ENCODE measurements around the gene CUBN. TPM values are rescaled to one million over a fixed set of nuclear protein-coding genes. Genes with fewer than 3 reads are reported as not detected.
A peak's percentile ranks its signal among the peaks of the same experiment; 100 is the strongest.

The CUBN gene
- total RNA-seq, 2 experiments from 2014 or later = 0.25 to 0.43 TPM

DNA sequence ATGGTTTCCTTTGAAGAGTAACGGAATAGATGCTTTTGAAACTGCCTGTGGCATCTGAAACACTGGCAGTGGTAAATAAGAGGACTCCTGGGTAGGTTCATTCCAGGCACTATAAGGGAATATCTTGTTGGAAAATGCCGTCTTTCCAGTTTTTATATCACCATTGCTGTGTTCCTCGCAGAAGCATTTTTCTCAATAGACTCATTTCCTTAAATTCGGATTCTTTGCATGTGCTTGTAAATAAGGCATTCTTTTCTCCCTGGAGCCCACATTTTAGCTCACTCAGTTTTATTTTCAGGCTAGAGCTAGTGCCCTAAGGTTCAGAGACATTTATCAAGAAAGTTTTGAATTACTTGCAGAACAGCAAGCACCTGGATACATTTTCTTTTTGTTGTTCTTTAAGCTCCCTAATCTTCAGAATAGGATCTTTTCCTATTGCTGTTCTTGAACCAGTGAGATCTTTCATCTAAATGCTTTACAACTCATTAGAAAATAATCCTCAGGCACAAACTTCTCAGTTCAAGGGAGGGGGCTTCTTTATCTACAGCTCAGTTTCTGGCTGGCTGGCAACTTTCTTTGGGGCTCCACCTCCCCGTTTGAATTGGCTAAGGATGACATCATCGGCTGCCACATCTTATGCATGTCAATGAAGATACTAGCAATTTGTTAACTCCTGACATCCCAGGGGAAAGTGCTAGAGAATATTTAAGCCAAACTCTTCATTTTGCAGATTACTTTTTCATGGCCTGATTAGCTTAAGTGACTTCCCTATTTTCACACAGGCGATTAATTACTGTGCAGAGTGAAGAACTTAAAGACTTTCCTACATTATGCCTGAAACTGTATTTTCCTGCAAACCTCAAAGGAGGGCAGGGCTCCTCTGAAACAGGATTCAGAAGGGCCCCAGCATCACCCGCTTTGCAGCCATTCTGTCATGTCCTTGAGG, 178.7 kb downstream of the CUBN start:
- ATAC-seq (peak; percentile 75), DNase-seq (peak; percentile 52)
- H3K27ac Mint-ChIP-seq = no peak overlapping the region
- intact Hi-C loops (cut with DNase I, micrococcal nuclease) = no loop called here
- ChIA-PET CTCF (interaction anchor here (0.6 to 1.1 kb wide), 2 partner anchors 8 to 19 kb away, joined by 3 read pairs; no protein-coding TSS in a partner anchor), POLR2A (no interaction called here)
- H3K9me3 Mint-ChIP-seq (ENCODE audit: low read depth) = no peaks in the 10 kb centered on the region
- no peak overlapping the region for H3K4me3 Mint-ChIP-seq
- H3K4me1 Mint-ChIP-seq = peaks cover 20% of the 10 kb centered on the region
- H3K27me3 Mint-ChIP-seq = no peaks in the 10 kb centered on the region
- H3K36me3 Mint-ChIP-seq (ENCODE audit: low read depth) = no peaks in the 10 kb centered on the region

DNA sequence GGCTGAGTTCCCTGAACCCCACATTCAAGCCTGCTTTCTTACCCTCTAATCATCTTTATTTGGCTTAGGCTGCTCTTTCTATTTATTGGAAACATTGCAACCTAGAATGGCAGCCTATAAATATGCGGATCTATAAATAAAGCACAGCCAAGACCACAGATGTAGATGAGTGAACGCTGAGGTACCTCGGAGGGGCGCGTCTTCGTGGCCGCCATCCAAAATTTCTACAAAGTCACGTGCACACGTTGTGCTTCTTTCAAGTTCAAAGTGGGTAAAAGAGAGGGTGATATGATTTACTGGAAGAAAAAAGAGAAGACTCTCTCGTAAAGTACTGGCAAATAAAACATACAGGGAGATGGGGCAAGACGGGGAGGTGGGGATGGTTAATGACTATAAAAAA, 179.8 kb downstream of the CUBN start:
- ATAC-seq = no peak
- CTCF ChIA-PET = no interaction called here
- Mint-ChIP-seq H3K4me1 (peaks cover 20% of the 10 kb centered on the region), H3K27ac (no peak overlapping the region), H3K27me3 (no peaks in the 10 kb centered on the region), H3K36me3 (ENCODE audit: low read depth) (no peaks in the 10 kb centered on the region), H3K4me3 (no peak overlapping the region), H3K9me3 (ENCODE audit: low read depth) (no peaks in the 10 kb centered on the region)
- DNase-seq = no peak
- intact Hi-C loops (cut with DNase I, micrococcal nuclease) = no loop called here
- POLR2A ChIA-PET = no interaction called here

DNA sequence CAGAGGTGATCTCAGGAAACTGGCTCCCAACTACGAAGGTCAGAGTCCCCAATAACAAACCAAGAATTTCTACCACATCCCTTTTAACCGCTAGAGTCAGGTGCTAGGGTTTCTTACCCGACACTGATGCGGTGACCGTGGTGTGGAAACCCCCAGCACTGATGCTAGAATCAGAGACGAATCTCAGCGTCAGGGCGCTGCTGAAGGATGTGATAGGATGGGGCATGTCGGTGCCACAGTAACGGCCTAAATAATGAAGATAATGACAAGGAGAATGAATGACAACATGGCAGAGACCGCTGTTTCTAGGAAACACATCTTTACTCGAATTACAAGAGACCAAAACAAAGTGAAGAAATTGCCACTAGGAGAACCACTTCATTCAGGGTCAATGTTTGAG, 181.2 kb downstream of the CUBN start:
- H3K36me3 Mint-ChIP-seq (ENCODE audit: low read depth) = no peaks in the 10 kb centered on the region
- peaks cover 23% of the 10 kb centered on the region for H3K4me1 Mint-ChIP-seq
- POLR2A ChIA-PET = no interaction called here
- DNase-seq (peak; percentile 21), ATAC-seq (no peak)
- intact Hi-C loops (cut with DNase I, micrococcal nuclease) = no loop called here
- CTCF ChIA-PET = no interaction called here
- no peak overlapping the region for H3K4me3 Mint-ChIP-seq
- no peaks in the 10 kb centered on the region for H3K27me3 Mint-ChIP-seq
- no peak overlapping the region for H3K27ac Mint-ChIP-seq
- no peaks in the 10 kb centered on the region for H3K9me3 Mint-ChIP-seq (ENCODE audit: low read depth)

DNA sequence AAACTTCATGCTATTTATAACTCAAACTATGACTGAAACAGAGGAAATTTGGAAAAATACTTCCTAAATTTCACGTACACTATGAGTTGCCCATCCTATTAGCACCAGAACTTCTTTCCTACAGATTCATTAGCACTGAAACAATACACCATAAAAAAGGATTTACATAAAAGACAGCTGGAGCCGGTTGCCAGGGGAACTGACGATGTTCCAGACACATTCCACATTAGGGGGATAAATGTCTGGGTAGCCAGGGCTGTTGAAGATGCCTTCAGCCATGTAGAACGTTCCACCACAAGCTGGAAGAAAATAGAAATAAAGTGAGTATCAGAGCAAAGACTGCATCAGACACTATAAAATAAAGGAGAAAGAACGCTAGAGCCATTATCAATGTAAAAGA, 182.5 kb downstream of the CUBN start:
- Mint-ChIP-seq H3K9me3 (ENCODE audit: low read depth) (no peaks in the 10 kb centered on the region), H3K36me3 (ENCODE audit: low read depth) (no peaks in the 10 kb centered on the region), H3K4me3 (no peak overlapping the region), H3K27ac (no peak overlapping the region), H3K4me1 (peaks cover 18% of the 10 kb centered on the region), H3K27me3 (no peaks in the 10 kb centered on the region)
- CTCF ChIA-PET = no interaction called here
- ATAC-seq (no peak), DNase-seq (no peak)
- POLR2A ChIA-PET = no interaction called here
- intact Hi-C loops (cut with DNase I, micrococcal nuclease) = no loop called here

DNA sequence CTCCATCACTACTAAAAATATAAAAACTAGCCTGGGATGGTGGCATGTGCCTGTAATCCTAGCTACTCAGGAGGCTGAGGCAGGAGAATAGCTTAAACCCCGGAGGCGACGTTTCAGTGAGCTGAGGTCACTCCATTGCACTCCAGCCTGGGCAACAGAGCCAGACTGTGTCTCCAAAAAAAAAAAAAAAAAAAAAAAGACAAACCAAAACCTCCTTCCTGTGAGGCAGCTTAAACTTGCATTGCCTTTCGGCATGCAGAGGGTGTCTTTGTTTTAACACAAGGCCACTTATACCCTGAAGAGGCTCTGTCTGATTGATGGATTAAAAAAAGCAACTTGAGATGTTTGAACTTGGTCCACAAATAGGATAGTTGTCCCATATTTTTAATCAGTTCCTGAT, 184.0 kb downstream of the CUBN start:
- H3K4me1 Mint-ChIP-seq = peaks cover 8% of the 10 kb centered on the region
- H3K36me3 Mint-ChIP-seq (ENCODE audit: low read depth) = no peaks in the 10 kb centered on the region
- ChIA-PET POLR2A (no interaction called here), CTCF (interaction anchor here (1.6 kb wide), 1 partner anchor 12 kb away, joined by 4 read pairs; no protein-coding TSS in a partner anchor)
- ATAC-seq = no peak
- H3K27ac Mint-ChIP-seq = no peak overlapping the region
- no peak for DNase-seq
- H3K27me3 Mint-ChIP-seq = no peaks in the 10 kb centered on the region
- H3K9me3 Mint-ChIP-seq (ENCODE audit: low read depth) = no peaks in the 10 kb centered on the region
- intact Hi-C loops (cut with DNase I, micrococcal nuclease) = no loop called here
- no peak overlapping the region for H3K4me3 Mint-ChIP-seq

DNA sequence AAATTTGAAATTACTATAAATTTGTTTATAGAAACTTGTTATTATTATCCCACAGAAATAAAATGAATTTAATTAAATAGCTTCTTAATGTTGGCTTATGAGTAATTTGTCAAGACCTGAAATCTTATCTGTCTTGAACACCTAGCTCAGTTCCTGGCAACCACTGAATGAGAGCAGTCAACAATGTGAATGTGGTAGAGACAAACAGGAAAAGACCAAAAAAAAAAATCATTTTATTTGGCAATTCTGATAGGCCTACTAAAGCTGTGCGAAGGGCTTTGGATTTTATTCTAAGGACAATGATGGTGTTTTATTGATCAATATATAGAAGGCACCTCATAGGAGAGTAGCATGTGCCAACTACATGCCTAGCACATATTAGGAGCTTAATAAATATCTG, 184.6 kb downstream of the CUBN start:
- peaks cover 6% of the 10 kb centered on the region for H3K4me1 Mint-ChIP-seq
- H3K27ac Mint-ChIP-seq = no peak overlapping the region
- DNase-seq (no peak), ATAC-seq (no peak)
- H3K4me3 Mint-ChIP-seq = no peak overlapping the region
- no peaks in the 10 kb centered on the region for H3K27me3 Mint-ChIP-seq
- CTCF ChIA-PET = interaction anchor here (0.5 to 1.6 kb wide), 3 partner anchors 13 to 322 kb away, joined by 3 to 4 read pairs (median 3); no protein-coding TSS in a partner anchor
- no peaks in the 10 kb centered on the region for H3K9me3 Mint-ChIP-seq (ENCODE audit: low read depth)
- no peaks in the 10 kb centered on the region for H3K36me3 Mint-ChIP-seq (ENCODE audit: low read depth)
- intact Hi-C loops (cut with DNase I, micrococcal nuclease) = no loop called here
- POLR2A ChIA-PET = no interaction called here

DNA sequence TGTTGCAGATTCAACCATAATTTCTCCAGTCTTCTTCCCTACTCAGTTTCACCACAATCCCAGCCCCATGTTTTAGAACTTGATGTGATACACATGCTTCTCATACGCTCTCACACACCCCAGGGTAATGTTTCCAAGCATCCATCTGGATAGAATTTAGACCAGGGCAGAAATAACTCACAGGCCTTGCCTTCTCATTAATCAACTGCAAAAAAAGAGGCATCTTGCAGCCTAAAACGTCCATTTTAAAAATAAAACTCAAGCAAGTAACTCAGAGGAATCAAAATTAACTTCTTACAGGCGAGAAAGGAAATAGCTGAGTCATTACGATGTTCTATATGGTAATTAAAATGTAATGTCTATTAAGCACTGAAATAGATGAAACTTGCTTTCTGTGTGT, 185.2 kb downstream of the CUBN start:
- Mint-ChIP-seq H3K4me3 (no peak overlapping the region), H3K27ac (no peak overlapping the region), H3K4me1 (peaks cover 6% of the 10 kb centered on the region), H3K36me3 (ENCODE audit: low read depth) (no peaks in the 10 kb centered on the region), H3K9me3 (ENCODE audit: low read depth) (no peaks in the 10 kb centered on the region), H3K27me3 (no peaks in the 10 kb centered on the region)
- intact Hi-C loops (cut with DNase I, micrococcal nuclease) = no loop called here
- POLR2A ChIA-PET = no interaction called here
- no peak for ATAC-seq
- CTCF ChIA-PET = interaction anchor here (0.5 to 1.6 kb wide), 3 partner anchors 14 to 323 kb away, joined by 3 to 4 read pairs (median 3); no protein-coding TSS in a partner anchor
- no peak for DNase-seq

DNA sequence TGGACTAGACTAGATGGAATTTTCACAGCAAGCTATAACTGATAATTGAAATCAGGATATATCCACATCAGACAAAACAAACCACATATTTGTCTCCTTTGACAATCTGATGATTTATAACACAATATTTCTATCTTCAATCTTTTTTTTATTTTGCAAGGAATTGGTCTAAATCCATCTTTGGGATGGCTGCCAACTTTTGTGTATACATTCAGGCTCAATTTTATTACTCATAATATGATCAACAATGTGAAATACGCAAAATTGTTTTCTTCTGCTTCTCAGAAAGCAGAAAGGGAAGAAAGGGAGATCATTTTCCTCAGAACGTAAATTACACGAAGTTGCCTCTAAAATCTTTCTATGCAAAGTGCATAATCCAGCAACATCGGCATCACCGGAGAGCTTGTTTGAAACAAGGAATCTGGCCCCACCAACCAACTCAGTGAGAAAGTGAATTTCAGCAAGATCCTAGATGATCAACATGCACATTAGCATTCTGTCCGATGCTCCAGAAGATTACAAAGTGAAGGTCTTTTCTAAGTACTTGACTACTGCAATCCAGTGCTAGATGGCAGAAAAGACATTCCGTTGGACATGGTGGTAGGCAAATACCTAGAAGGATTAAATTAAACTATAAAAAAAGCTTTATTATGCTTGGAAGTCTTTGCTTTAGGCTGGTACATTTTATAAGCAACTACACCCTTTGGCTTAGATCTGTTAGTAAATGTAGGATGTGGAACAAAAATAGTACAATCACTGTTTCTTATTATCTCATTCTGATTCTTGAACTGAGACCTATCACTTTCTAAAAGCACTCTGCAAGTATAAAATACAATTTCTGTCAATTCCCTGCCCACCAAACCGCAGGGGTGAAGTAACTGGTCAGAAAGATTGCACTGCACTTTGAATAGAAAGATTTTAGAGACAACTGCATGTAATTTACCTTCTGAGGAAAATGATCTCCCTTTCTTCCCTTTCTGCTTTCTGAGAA, 186.0 kb downstream of the CUBN start:
- intact Hi-C loops (cut with DNase I, micrococcal nuclease) = no loop called here
- POLR2A ChIA-PET = no interaction called here

DNA sequence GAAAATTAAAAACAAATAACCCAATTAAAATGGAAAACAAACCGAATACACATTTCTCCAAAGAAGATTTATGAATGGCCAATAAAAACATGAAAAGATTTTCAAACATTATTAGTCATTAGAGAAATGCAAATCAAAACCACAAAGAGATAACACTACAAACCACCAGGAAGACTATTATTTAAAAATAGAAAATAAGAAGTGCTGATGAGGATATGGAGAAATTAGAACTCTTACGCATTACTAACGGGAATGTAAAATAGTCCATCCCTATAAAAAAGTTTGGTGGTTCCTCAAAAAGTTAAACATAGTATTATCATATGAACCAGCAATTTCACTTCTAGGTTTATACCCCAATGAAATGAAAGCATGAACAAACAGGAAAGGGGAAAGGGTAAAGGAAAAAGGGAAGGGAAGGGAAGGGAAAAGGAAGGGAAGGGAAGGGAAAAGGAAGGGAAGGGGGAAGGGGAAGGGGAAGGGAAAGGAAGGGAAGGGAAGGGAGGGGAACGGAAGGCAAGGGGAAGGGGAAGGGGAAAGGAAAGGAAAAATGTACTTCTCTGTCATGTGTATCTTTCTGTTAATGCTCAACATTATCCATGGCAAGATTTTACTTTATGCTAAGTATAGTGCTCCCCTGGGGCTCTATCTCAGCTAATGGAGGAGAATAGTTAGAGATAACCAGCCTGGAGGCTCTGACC, 187.1 kb downstream of the CUBN start:
- peaks cover 6% of the 10 kb centered on the region for H3K4me1 Mint-ChIP-seq
- H3K36me3 Mint-ChIP-seq (ENCODE audit: low read depth) = no peaks in the 10 kb centered on the region
- H3K27ac Mint-ChIP-seq = no peak overlapping the region
- no peaks in the 10 kb centered on the region for H3K27me3 Mint-ChIP-seq
- H3K9me3 Mint-ChIP-seq (ENCODE audit: low read depth) = no peaks in the 10 kb centered on the region
- no peak for ATAC-seq
- ChIA-PET CTCF (interaction anchor here (0.7 kb wide), 1 partner anchor 190 kb away, joined by 3 read pairs; no protein-coding TSS in a partner anchor), POLR2A (no interaction called here)
- no peak overlapping the region for H3K4me3 Mint-ChIP-seq
- intact Hi-C loops (cut with DNase I, micrococcal nuclease) = no loop called here
- no peak for DNase-seq

More for the DNA sequence above, 186.0 kb downstream of the CUBN start:
- H3K9me3 Mint-ChIP-seq (ENCODE audit: low read depth) = no peaks in the 10 kb centered on the region
- H3K27ac Mint-ChIP-seq = no peak overlapping the region
- no peak for ATAC-seq
- no peaks in the 10 kb centered on the region for H3K36me3 Mint-ChIP-seq (ENCODE audit: low read depth)
- DNase-seq = no peak
- H3K4me3 Mint-ChIP-seq = no peak overlapping the region
- H3K27me3 Mint-ChIP-seq = no peaks in the 10 kb centered on the region
- H3K4me1 Mint-ChIP-seq = peaks cover 6% of the 10 kb centered on the region
- CTCF ChIA-PET = interaction anchor here (0.7 kb wide), 1 partner anchor 191 kb away, joined by 3 read pairs; no protein-coding TSS in a partner anchor

DNA sequence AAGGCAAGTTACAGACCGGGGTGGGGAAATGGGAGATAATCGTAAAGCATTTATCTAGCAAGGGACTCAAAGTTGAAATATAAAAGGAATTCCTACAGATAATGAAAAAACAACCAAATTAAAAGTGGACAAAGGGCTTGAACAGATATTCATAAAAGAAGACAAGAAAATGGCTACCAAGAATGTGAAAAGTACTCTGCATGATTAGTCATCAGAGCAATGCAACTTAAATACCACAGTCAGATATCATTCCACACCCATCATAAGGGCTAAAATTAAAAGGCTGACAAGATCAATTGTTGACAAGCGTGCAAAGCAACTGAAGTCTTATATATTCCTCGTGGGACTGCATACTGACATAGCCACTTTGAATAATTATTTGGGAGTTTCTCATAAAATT, 187.7 kb downstream of the CUBN start:
- intact Hi-C loops (cut with DNase I, micrococcal nuclease) = no loop called here
- ChIA-PET POLR2A (no interaction called here), CTCF (no interaction called here)
- Mint-ChIP-seq H3K4me1 (peaks cover 6% of the 10 kb centered on the region), H3K27me3 (no peaks in the 10 kb centered on the region), H3K27ac (no peak overlapping the region), H3K36me3 (ENCODE audit: low read depth) (no peaks in the 10 kb centered on the region), H3K4me3 (no peak overlapping the region), H3K9me3 (ENCODE audit: low read depth) (no peaks in the 10 kb centered on the region)
- DNase-seq = no peak
- no peak for ATAC-seq

DNA sequence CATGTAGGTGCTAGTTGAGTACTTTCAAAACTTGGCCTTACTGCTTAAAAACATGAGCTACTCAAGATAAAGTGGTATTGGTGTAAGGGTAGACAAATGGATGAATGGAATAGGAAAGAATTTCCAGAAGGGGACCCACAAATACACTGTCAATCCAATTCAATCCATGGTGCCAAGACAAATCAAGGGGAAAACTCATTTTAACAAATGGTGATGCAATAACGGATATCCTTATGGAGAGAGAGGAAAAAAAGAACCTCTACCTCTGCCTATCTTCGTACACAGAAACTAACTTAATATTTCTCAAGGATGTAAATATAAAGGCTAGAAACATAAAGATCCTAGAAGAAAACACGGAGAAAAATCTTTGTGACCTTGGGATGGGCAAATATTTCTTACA, 188.5 kb downstream of the CUBN start:
- Mint-ChIP-seq H3K9me3 (ENCODE audit: low read depth) (no peaks in the 10 kb centered on the region), H3K36me3 (ENCODE audit: low read depth) (no peaks in the 10 kb centered on the region), H3K27me3 (no peaks in the 10 kb centered on the region), H3K4me3 (no peak overlapping the region), H3K4me1 (peaks cover 6% of the 10 kb centered on the region), H3K27ac (no peak overlapping the region)
- ChIA-PET POLR2A (no interaction called here), CTCF (no interaction called here)
- intact Hi-C loops (cut with DNase I, micrococcal nuclease) = no loop called here
- ATAC-seq (no peak), DNase-seq (no peak)
